CD4-positive, alpha-beta T cell treated with Interleukin-10 for 1 hour (primary cell): ENCODE results near the gene SLC44A4.
"Not testable (repeated sequence)": the region's sequence is repeated elsewhere in the genome, so short reads cannot be mapped to it uniquely, and the experiment has no call there.

ENCODE experiments used
- DNase-seq: peaks from one replicate; pipeline ENCODE4 v3.0.0-alpha.2; 2020

The SLC44A4 gene

DNA sequence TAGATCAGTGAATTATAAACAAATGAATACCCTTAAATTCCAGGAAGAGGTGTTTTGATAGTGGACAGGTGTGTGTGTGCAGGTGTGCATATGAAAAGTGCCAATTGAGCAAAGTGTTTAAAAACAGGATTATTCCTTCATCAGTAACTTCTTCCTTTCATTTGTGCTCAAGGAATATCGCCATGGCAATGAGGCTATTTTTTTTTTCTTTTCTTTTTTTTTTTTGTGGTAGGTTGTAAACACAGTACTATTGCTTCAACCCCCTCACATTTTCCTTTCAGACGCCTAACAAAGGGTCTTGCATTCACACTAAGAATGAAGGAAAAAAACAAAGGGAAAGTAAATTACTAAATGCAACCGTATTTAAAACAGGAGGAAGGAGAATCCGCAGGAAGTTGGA is 53.2 kb downstream of the SLC44A4 start:
- no peak for DNase-seq

DNA sequence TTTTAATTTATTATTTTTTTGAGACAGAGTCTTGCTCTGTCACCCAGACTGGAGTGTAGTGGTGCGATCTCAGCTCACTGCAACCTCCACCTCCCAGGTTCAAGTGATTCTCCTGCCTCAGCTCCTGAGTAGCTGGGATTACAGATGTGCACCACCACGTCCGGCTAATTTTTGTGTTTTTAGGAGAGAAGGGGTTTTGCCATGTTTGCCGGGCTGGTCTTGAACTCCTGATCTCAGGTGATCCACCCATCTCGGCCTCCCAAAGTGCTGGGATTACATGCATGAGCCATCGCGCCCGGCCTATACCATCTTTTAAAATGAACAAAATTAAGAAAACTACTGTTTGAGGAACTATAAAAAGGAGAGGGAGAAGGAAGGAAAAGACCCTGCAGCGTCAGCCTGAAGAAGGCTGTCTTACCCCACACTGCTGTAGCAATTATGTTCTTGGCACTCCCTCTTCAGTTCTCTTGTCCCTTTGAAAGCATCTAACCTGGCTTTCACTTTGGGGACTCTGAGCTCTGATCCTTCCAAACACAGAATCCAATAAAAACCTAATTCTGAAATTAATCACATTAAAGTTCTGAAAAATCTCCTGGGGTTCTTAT is 55.1 kb downstream of the SLC44A4 start:
- not testable (repeated sequence) for DNase-seq

DNA sequence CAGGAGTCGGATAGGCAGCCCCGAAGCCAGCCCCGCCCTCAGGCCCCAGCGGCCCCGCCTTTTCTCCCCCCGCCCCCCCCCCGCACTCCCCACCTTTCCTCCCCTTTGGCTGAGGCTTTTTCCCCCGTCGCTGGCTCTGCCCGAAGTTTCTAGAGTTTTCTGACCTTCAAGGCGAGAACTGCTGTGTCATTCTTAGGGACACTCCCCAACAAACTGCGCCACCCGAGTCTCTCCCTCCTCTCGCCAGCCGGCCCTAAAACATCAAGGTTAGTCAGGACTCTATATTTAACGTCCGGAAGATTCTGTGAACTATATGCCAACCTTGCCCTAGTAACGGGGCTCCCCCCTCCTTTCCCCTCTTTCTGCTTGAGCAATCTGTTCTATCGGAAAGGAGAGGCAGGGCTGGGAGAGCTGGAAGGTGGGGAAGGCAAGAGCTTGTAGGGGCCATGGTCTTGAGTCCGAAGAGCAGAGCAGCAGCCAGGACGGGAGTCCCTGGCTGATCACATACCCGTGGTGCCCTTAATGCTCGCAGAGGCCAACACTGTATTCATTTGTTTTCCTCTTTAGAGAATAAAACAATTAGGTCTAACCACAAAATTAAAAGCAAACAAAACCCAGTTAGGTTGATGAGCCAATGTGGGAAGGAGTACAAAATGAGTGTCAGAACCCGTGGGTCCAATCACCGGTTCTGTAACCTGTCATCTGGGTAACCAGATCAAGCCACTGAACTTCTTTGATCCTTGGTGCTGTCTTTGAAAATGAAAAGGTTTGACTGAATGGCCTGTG is 56.6 kb downstream of the SLC44A4 start:
- DNase-seq, result peak; percentile 79

DNA sequence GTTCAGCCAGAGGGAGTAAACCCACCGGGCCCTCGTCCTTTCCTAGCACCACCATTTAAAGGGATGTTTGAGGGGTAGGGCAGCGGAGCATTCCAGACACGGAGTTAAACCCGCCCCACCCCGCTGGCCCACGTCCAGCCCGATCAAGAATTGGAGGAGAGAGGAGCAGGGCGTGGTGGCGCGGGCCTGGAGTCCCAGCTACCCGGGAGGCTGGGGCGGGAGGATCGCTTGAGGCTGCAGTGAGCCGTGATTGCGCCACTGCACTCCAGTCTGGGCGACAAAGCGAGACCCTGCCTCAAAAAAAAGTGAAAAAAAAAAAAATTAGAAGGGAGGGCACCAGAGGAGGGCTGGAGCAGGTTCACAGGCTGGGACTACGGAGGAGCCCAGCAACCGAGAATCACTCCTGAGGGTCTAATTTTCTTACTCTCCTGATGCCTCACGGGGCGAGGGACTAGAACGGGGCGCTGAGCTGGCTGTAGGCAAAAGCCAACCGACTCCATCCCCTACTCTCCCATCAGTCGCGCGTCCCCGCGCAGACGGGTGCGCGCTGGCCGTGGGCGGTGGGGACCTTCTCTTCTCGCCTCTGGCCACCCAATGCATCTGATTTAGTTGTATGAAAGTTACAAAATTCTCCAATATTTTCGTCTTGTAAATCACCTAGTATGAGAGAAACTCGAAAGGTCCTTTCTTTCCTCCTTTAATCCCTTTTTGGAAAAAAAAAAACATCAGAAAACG is 57.3 kb downstream of the SLC44A4 start:
- DNase-seq, result peak; percentile 51

DNA sequence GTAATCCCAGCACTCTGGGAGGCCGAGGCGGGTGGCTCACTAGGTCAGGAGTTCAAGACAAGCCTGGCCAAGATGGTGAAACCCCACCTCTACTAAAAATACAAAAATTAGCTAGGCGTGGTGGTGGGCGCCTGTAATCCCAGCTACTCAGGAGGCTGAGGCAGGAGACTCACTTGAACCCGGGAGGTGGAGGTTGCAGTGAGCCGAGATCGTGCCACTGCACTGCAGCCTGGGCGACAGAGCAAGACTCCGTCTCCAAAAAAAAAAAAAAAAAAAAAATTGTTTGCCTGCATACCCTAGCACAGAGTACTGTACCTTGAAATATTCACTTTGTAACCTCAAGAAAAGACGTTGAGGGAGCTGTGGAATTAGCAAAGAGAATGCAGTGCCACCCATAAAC is 58.4 kb downstream of the SLC44A4 start:
- DNase-seq, result not testable (repeated sequence)

DNA sequence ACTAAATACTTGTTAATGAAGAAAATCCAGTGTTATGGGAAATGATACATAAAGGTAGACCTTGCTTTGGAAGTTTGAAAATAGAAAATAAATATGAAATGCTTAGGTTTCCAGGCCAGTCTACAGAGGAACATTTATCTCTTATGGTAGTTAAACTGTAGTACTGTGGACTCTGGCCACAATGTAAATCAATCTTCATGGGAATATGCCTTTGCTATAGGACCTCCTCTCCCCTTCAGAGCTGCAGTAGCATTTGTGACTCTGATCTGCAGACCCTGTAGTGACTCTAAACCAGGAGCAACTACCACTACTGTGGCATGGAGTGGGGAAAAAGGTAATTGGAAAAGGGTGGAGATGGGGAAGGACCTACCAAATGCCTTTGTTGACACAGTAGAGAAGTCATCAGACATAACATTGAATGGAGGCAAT is 58.9 kb downstream of the SLC44A4 start:
- DNase-seq, result no peak

DNA sequence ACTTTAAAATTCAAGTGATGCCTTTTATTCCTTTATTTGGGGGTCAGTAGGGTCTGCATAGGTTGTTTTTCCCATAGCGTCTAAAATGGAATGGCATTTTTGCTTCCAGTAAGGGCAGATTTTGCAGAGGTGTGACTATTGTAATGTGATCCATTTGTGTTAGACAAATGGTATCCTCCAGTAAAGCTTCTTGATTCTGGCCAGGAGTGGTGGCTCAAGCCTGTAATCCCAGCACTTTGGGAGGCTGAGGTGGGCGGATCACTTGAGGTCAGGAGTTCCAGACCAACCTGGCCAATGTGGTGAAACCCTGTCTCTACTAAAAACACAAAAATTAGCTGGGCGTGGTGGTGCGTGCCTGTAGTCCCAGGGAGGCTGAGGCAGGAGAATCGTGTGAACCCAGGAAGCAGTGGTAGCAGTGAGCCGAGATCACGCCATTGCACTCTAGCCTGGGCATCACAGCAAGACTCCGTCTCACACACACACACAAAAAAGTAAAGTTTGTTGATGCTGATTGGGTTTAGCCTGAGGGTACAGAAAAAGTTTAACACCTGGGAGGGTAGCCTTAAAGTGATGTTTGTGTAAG is 60.8 kb downstream of the SLC44A4 start:
- DNase-seq, result not testable (repeated sequence)

DNA sequence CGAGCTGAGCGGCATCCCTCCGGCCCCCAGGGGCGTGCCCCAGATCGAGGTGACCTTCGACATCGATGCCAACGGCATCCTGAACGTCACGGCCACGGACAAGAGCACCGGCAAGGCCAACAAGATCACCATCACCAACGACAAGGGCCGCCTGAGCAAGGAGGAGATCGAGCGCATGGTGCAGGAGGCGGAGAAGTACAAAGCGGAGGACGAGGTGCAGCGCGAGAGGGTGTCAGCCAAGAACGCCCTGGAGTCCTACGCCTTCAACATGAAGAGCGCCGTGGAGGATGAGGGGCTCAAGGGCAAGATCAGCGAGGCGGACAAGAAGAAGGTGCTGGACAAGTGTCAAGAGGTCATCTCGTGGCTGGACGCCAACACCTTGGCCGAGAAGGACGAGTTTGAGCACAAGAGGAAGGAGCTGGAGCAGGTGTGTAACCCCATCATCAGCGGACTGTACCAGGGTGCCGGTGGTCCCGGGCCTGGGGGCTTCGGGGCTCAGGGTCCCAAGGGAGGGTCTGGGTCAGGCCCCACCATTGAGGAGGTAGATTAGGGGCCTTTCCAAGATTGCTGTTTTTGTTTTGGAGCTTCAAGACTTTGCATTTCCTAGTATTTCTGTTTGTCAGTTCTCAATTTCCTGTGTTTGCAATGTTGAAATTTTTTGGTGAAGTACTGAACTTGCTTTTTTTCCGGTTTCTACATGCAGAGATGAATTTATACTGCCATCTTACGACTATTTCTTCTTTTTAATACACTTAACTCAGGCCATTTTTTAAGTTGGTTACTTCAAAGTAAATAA is 61.5 kb downstream of the SLC44A4 start:
- peak; percentile 62 for DNase-seq

DNA sequence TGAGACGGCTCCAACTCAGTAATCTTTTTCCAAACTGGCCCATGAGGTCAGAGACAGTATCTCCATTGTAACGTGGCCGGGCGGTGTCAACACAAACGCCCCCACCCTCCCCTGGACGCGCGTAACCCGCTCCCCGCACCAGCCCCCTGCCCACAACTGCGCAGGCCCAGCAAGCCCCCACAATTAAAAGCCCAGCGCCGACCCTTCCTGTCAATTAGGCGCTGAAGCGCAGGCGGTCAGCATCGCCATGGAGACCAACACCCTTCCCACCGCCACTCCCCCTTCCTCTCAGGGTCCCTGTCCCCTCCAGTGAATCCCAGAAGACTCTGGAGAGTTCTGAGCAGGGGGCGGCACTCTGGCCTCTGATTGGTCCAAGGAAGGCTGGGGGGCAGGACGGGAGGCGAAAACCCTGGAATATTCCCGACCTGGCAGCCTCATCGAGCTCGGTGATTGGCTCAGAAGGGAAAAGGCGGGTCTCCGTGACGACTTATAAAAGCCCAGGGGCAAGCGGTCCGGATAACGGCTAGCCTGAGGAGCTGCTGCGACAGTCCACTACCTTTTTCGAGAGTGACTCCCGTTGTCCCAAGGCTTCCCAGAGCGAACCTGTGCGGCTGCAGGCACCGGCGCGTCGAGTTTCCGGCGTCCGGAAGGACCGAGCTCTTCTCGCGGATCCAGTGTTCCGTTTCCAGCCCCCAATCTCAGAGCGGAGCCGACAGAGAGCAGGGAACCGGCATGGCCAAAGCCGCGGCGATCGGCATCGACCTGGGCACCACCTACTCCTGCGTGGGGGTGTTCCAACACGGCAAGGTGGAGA is 63.6 kb downstream of the SLC44A4 start, which contains the start of the genes HSPA1A and HSPA1L:
TSS of gene HSPA1A (plus strand) at position 519 of the 814 bp plus-strand sequence. CDS start at position 733, 214 bp downstream.
TSS of gene HSPA1L (minus strand) at position 259 of the 814 bp plus-strand sequence. CDS start 3,311 bp downstream, outside the sequence.
- DNase-seq, result peak; percentile 86

DNA sequence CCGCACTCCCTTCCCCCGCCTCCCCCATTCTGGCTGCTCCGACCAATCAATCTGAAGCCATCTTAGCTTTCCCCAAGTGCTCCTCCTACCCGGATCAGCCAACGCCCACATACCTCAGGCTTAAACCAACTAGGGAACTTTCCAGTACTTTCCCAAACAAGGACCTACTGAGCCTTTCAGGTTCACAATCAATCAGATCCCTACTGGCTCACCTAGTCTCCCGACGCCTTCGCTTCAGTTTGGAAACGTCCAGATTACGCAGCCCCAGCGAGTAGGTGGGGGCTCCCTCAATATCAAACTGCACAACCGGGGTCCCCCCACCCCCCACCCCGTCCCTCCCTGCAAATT is 64.1 kb downstream of the SLC44A4 start:
- peak; percentile 78 for DNase-seq

DNA sequence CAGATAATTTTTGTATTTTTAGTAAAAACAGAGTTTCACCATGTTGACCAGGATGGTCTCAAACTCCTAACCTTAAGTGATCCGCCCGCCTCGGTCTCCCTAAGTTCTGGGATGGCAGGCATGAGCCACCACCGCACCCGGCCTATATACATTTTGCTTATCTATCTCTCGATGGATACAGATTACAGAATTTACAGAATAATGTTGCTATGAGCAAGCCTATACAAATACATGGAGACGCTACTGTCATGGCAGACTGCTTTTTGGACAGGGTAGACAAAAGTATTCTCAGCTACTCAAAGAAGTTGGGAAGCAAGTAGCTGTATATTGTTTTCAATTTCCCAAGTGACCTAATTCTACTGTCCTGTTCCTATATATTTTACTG is 65.3 kb downstream of the SLC44A4 start:
- no peak for DNase-seq
